ENCODE results near the gene TRAF3. TPM values are rescaled to one million over a fixed set of nuclear protein-coding genes. Genes with fewer than 3 reads are reported as not detected.

The TRAF3 gene
- total and polyA plus RNA-seq, 4 donors, result 2.1 to 12.0 (median 5.2) TPM

DNA sequence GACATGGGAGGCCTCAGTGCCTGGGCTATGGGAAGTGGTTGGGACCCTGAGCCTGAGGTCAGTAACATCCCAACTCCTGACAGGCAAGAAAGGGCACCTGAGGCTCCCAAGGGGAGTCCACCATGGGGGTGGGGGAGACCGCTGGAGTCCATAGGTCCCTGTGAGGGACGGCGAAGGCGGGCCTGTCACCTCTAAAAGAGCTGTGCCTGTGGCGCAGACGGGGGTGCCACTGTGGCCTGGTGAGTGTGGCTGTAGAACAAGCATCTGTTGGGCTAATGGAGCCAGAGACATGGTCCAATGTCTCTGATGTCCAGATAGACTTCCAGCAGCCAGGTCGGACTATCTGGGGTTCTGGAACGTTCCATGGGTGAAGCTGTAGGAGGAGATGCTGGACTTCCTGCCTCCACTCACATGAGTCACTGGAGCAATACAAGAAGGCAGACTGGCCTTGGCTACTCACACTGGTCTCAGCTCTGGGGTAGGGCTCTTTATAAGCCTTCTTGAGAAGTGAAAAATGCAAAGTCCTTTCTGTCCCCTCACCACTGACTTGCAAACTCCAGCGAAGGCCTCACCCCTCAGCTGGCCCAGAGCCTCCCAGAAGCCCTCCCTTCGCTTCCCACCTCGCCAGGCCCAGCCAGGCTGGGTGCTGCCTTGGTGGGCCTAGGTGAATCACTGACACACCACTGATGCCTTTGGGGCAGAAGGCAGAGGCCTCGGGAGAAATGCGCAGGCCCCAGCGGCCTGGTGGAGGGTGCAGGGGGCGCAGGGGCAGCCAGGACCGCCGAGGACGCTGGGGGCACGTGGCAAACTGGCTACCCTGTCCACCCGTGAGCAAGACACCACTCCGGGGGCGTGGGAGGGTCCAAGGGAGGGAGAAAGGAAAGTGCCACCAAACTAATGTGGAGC, 1.1 kb upstream of the TRAF3 start:
- TF ChIP-seq, protein P1, sequence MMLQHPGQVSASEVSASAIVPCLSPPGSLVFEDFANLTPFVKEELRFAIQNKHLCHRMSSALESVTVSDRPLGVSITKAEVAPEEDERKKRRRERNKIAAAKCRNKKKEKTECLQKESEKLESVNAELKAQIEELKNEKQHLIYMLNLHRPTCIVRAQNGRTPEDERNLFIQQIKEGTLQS (IDR thresholded peaks at IDR 0.05), result no peak
- no peak for TF ChIP-seq TAF1 (conservative IDR thresholded peaks at IDR 0.05)
- TF ChIP-seq FOXA1 (IDR thresholded peaks at IDR 0.05), result no peak
- TF ChIP-seq, protein P2, sequence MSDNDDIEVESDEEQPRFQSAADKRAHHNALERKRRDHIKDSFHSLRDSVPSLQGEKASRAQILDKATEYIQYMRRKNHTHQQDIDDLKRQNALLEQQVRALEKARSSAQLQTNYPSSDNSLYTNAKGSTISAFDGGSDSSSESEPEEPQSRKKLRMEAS (IDR thresholded peaks at IDR 0.05), result no peak
- TF ChIP-seq GABPA (IDR thresholded peaks at IDR 0.05 in 1 of 2, conservative IDR thresholded peaks at IDR 0.05 in 1 of 2), result no peak
- TF ChIP-seq NR2F2 (IDR thresholded peaks at IDR 0.05), result no peak
- TF ChIP-seq, protein P3, sequence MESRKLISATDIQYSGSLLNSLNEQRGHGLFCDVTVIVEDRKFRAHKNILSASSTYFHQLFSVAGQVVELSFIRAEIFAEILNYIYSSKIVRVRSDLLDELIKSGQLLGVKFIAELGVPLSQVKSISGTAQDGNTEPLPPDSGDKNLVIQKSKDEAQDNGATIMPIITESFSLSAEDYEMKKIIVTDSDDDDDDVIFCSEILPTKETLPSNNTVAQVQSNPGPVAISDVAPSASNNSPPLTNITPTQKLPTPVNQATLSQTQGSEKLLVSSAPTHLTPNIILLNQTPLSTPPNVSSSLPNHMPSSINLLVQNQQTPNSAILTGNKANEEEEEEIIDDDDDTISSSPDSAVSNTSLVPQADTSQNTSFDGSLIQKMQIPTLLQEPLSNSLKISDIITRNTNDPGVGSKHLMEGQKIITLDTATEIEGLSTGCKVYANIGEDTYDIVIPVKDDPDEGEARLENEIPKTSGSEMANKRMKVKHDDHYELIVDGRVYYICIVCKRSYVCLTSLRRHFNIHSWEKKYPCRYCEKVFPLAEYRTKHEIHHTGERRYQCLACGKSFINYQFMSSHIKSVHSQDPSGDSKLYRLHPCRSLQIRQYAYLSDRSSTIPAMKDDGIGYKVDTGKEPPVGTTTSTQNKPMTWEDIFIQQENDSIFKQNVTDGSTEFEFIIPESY (IDR thresholded peaks at IDR 0.05), result no peak
- TF ChIP-seq HNF4G (IDR thresholded peaks at IDR 0.05), result no peak
- no peak for TF ChIP-seq SP1 (IDR thresholded peaks at IDR 0.05)
- no peak for TF ChIP-seq RXRA (IDR thresholded peaks at IDR 0.05)
- TF ChIP-seq, protein P4, sequence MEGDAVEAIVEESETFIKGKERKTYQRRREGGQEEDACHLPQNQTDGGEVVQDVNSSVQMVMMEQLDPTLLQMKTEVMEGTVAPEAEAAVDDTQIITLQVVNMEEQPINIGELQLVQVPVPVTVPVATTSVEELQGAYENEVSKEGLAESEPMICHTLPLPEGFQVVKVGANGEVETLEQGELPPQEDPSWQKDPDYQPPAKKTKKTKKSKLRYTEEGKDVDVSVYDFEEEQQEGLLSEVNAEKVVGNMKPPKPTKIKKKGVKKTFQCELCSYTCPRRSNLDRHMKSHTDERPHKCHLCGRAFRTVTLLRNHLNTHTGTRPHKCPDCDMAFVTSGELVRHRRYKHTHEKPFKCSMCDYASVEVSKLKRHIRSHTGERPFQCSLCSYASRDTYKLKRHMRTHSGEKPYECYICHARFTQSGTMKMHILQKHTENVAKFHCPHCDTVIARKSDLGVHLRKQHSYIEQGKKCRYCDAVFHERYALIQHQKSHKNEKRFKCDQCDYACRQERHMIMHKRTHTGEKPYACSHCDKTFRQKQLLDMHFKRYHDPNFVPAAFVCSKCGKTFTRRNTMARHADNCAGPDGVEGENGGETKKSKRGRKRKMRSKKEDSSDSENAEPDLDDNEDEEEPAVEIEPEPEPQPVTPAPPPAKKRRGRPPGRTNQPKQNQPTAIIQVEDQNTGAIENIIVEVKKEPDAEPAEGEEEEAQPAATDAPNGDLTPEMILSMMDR (IDR thresholded peaks at IDR 0.05; ENCODE audit: low read depth, low read length, missing input control), result no peak
- no peak for TF ChIP-seq REST (IDR thresholded peaks at IDR 0.05)
- TF ChIP-seq HNF4A (conservative IDR thresholded peaks at IDR 0.05), result no peak
- TF ChIP-seq RAD21 (IDR thresholded peaks at IDR 0.05), result no peak
- TF ChIP-seq FOXA2 (IDR thresholded peaks at IDR 0.05), result no peak
- no peak for TF ChIP-seq EGR1 (IDR thresholded peaks at IDR 0.05; ENCODE audit: low read depth in 2 of 2)
- TF ChIP-seq JUND (IDR thresholded peaks at IDR 0.05), result no peak
- no peak for TF ChIP-seq YY1 (IDR thresholded peaks at IDR 0.05)
- Histone ChIP-seq H3K9me3 (ENCODE audit: control insufficient read depth in 4 of 4, low read length in 3 of 4) (no peaks in the 10 kb centered on the region), H3K9ac (ENCODE audit: low read depth in 1 of 2, low read length in 2 of 2) (no peak overlapping the region), H3K4me3 (ENCODE audit: low read depth in 1 of 3, low read length in 3 of 3) (no peak overlapping the region), H3K36me3 (ENCODE audit: control insufficient read depth in 4 of 4, insufficient read depth in 3 of 4, low read depth in 1 of 4, low read length in 3 of 4) (no peaks in the 10 kb centered on the region), H3K27ac (ENCODE audit: low read depth in 1 of 2, low read length in 2 of 2) (peak overlapping the region; percentile 26 to 82), H3K4me1 (ENCODE audit: control insufficient read depth in 4 of 4, insufficient read depth in 4 of 4, low read length in 3 of 4) (peaks cover 0 to 14% (median 9%) of the 10 kb centered on the region in 4 donors), H3K27me3 (ENCODE audit: control insufficient read depth in 4 of 4, insufficient read depth in 4 of 4, low read length in 3 of 4) (no peaks in the 10 kb centered on the region)
- DNase-seq (ENCODE audit: low spot score), result no peak
- 93% methylated on average over 22 of the region's 22 CpGs for WGBS

All from liver (tissue), 9 donors.